ENCODE data around the gene WNK4.
A peak's percentile ranks its signal among the peaks of the same experiment; 100 is the strongest.

The WNK4 gene

DNA sequence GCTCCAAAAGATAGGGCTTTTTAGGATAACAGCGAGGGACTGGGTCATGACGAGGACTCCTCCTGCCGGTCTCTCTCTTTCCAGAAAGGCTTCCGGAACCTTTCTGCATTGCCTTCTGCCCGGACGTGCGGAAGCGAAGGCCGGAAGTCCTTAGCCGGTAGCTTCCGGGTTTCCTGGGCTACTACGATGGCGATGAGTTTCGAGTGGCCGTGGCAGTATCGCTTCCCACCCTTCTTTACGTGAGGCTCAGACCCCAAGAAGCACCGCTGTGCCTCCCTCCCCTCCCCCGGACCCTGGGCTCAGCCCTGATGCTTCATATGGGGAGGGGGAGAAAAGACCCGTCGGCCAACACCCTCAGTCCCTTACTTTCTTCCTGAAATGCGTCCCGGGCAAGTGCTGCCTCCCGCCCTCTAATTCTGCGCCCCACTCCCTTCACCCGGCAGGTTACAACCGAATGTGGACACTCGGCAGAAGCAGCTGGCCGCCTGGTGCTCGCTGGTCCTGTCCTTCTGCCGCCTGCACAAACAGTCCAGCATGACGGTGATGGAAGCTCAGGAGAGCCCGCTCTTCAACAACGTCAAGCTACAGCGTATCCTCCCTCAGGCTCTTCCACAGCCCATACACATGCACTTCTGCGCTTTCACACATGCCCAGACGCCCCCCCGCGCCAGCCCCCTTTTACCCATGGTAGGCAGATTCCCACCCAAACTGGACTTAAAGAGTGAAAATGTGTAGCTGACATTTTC is 6.9 kb upstream of the WNK4 start, which contains the start of gene VPS25:
Gene VPS25, plus strand, starts transcription at position 160 of the 746 bp plus-strand sequence. Its CDS starts 27 bp downstream, at position 187.
- peak; percentile 90 for DNase-seq

DNA sequence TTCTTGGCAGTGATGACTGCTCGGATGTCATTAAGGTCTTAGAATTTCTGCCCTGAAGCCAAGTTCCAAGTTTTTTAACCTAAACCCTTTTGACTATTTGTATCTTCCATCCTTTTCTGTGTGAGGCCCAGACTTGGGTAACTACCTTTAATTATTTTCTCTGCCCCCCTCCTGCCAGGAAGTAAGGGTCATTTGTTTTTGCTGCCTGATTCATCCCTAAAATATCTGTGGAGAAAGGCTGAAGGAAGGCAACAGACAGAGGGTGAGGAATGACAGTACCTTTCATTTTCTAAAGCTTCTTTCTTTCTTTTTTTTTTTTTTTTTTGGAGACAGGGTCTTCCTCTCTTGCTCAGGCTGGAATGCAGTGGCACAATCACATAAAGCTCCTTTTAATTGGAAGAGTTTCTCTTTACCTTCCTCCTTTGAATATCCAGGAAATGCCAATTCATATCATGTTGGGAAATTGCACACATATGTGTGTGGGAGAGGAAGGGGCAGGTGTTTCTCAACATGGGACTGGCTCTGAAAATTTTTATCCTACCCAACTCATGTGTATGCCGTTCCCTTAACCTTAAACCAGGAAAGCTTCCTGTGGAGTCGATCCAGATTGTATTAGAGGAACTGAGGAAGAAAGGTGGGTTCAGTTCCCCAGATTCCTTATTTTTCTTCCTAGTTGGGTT is 6.2 kb upstream of the WNK4 start:
- DNase-seq: no peak

DNA sequence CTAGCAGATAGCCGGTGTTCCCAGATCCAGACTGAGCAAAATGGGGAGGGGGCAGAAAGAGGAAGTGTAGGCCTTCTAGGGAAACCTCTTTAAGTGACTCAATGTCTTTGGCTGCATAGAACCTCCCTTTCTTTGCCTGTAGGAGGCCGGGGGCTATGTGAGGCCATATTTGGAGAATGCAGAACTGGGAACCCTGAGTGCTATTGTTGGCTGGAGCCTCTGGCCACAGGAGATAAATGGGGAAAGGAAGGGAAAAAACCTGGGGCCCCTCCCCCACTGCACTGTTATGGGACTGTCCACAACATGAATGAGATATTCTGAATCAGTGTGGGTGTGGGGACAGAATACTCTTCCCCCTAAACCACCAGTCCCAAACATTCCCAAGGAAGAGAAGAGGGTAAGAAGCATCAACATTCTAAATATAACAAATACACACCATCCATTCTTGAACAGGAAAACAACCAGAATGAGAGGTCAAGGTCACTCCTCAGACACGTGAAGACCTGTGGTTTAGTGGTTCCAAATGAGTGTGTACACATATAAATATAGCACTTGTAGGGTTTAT is 4.8 kb upstream of the WNK4 start:
- no peak for DNase-seq

DNA sequence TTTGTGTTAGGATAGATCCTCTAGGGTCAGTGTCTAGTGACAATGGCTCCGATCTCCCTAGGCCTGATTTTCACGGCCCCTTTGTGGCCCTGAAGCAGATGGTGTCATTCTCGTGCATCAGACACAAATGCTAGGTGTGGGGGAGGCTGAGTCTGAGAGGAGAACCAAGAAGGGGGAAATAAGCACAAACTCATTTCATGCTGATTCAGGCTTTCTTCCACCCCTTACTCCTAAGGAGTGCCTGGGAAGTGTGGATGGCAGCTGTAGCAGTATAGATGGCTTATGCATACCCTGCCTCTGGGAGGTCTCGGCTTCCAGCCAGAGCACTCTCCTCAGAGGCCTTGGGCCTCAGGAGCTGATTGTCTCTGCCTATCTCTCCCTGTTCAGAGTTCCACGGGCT is 1.8 kb upstream of the WNK4 start:
- no peak for DNase-seq

DNA sequence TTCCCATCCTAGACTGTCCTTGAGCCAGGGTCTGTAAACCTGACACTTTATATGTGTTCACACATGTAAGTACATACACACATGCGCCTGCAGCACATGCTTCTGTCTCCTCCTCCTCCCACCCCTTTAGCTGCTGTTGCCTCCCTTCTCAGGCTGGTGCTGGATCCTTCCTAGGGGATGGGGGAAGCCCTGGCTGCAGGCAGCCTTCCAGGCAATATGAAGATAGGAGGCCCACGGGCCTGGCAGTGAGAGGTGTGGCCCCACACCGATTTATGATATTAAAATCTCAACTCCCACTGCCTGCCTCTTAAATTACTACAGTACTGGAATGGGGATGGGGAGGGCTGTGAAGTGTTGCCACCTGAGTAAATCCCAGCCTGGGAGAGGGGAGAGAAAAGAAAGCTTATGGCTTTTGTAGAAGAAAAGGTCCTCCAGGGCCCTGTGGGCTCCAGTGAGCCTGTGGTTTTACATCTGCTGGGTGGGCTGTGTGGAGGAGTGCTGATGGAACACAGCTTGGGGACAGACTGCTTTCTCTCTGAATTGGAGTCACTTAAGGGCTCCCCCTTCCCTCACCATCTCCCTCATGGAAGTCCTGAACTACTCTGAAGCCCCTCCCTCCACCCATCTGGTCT is 990 bp upstream of the WNK4 start:
- no peak for DNase-seq

DNA sequence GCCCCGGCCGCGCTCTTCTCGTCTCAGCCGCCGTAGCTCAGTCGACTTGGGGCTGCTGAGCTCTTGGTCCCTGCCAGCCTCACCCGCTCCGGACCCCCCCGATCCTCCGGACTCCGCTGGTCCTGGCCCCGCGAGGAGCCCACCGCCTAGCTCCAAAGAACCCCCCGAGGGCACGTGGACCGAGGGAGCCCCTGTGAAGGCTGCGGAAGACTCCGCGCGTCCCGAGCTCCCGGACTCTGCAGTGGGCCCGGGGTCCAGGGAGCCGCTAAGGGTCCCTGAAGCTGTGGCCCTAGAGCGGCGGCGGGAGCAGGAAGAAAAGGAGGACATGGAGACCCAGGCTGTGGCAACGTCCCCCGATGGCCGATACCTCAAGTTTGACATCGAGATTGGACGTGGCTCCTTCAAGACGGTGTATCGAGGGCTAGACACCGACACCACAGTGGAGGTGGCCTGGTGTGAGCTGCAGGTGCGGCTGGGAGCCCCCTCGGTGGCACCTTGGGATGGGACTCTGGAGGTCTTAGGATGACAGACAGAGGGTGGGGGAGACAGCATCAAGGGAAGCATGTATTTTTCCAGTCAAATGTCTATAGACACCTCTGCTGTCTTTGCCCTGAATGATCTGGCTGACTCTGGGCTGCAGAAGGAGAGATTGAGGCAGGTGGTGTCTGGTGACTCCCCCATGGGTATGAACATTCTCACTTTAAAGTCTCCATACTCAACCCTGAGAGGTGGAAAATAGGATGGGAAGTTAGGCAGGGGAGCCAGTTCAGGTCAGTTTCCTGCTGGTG is 635 bp downstream of the WNK4 start:
- no peak for DNase-seq

DNA sequence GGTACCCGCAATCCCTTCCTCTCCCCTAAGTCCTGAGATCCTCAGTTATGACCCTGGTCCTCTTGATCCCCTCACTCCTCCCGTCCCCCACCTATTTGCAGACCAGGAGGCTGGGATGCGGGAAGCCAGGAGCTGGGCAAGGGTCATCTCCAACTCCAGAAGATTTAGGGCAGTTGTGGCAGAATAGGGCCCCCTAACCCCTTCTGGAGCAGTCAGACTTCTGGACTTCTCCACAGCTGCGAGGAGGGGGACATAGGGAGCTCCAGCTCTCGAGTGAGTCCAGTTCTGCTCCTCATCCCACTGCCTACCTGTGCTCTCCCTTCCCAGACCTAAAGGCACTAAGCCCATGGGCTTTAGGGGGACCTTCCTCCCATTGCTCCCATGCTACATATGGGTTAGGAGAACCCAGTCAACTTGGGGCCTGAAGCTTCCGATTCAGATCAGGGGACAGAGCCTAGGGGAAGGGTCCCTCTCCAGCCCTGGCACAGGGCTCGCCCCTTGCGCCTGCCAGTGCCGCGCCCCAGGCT is 1.3 kb downstream of the WNK4 start:
- no peak for DNase-seq

DNA sequence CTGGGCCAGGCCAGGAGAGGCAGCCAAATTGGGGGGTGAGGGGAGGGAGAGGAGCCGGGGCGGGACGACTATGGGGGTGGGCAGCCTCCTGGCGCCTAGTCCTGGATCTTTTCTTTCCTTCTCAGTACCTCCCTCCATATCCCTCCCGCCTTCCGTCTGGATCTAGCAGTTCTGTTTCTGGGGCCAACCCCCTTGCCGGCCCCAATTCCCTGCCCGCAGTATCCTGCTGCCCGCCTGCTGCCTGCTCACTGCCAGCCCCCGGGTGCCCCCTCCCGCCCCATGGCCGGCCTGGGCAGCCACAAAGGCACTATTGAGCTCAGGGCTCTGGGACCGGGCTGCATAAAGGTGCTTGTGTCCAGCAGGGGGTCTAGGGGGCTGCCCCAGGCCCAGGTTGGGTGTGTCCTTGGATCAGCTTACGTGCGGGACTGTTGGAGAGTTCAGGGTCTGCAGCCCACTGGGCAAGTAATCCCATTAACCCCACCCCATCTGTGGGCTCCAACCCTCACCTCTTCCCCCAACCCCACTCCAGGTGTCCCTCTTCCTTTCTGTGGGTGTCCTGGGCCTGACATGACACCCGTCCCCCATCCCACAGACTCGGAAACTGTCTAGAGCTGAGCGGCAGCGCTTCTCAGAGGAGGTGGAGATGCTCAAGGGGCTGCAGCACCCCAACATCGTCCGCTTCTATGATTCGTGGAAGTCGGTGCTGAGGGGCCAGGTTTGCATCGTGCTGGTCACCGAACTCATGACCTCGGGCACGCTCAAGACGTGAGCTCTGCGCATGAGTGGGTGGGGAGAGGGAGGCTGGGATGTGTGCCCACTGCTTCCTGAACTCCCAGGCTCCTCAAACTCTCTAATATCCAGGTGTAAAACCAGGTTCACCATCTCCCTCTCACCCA is 2.0 kb downstream of the WNK4 start:
- no peak for DNase-seq

DNA sequence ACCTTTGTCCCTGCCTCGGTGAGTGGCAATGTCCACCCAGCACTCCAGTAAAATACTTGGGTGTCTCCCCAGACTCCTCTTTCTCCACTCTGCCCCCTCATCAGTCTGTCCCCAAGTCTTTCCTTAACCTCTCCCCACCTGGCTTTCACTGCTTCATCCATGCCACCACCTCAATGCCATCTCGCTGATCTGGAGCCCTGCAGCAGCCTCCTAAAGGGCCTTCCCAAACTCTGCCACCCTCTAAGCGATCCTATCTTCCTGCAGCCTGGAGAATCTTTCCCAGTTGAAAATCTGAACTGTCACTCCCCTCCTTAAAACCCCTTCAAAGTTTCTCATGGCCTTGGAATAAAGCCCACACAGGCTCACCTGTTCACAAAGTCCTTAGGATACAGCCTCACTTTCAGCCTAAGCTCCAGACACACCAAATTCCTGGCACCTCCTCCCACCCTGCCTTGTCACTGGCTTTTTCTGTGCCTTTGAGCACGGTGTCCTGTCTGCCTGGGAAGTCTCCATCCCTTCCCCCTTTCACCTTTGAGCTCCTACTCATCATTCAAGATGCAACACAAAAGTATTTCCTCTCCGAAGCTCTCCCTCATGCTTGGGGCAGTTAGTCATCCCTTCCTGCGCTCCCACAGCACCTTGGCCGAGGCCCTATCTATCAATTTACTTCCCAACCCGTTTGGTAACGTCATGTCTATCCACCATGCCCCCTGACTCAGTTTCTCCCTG is 2.8 kb downstream of the WNK4 start:
- DNase-seq: no peak

DNA sequence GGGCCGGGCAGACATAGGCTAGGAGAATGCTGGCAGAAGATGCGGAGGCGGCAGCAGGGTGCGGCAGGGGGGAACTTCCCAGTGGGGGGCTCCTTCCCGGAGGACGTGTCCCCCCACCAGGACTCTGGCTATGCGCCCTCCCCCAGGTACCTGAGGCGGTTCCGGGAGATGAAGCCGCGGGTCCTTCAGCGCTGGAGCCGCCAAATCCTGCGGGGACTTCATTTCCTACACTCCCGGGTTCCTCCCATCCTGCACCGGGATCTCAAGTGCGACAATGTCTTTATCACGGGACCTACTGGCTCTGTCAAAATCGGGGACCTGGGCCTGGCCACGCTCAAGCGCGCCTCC is 3.4 kb downstream of the WNK4 start:
- DNase-seq: no peak

DNA sequence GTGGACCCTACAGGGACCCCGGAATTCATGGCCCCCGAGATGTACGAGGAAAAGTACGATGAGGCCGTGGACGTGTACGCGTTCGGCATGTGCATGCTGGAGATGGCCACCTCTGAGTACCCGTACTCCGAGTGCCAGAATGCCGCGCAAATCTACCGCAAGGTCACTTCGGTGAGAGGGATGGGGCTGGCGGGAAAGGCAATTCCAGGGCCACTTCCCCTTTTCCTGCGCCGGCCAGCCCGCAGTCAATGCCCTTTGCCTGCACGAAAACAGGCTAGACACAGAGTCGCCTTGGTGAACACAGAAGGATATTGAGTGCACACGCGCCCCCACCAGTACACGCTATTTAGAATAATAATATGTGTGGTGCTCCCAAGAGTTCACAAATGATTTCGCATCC is 4.0 kb downstream of the WNK4 start:
- no peak for DNase-seq

DNA sequence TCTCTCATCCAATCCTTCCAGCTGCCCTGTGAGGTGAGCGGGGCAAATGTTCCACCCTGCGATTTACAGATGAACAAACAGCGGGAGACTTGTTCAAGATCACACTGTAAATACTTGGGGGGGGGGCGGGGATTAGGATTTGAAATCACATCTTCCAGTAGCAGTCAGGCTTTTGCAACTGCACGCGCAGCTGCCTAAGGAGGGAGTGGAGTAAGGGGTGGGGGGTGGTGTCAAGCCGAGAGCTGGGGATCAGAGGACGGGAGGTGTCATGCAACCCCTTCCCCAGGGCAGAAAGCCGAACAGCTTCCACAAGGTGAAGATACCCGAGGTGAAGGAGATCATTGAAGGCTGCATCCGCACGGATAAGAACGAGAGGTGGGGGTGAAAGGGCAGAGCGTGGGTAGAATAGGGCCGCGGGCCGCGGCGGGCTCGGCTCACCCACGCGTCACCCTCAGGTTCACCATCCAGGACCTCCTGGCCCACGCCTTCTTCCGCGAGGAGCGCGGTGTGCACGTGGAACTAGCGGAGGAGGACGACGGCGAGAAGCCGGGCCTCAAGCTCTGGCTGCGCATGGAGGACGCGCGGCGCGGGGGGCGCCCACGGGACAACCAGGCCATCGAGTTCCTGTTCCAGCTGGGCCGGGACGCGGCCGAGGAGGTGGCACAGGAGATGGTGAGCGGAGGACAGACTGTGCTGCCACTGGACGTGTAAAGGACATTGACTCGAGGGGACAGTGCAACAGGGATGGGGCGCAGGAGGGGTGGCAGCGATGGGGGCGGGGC is 4.6 kb downstream of the WNK4 start:
- no peak for DNase-seq

DNA sequence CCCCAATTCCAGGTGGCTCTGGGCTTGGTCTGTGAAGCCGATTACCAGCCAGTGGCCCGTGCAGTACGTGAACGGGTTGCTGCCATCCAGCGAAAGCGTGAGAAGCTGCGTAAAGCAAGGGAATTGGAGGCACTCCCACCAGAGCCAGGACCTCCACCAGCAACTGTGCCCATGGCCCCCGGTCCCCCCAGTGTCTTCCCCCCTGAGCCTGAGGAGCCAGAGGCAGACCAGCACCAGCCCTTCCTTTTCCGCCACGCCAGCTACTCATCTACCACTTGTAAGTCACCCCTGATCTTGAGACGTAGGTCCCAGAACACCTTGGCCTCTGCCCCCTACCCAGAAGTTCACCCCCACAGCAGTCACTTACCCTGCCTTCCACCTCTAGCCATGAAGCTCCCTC is 6.9 kb downstream of the WNK4 start:
- DNase-seq: no peak

DNA sequence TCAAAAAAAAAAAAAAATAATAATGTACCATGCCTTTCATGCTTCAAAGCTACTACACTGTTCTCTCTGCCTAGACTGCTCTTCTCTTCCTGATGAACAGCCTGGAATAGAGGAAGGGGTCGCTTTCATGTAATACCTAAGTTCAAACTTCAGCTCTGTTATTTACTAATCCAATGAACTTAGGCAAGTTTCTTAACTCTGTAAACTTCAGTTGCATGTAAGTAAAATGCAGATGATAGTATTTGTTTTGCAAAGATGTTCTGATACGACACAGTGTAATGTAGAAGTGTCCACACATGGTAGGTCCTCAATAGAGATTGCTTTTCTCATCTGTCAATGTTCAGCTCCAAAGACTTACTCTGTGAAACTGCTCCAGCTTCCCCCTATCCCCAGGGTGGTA is 11.5 kb downstream of the WNK4 start:
- DNase-seq: no peak

DNA sequence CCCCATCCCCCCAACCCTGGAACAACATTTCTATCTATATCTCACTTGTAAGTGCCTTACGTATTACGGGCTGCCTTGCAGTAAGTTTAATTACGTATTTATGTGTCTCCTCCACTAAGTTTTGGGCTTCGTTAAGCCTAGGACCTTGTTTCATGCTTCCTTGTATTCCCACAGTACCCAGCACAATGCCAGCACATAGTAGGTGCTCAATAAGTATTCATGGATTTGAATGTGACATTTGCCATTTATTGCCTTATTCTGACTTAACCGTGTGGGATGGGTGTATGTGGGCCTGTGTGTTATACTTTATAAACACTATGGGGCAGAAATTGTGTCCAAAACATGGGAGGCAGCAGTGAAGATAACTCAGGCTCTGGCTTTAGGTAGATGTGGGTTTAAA is 12.1 kb downstream of the WNK4 start:
- DNase-seq: no peak

DNA sequence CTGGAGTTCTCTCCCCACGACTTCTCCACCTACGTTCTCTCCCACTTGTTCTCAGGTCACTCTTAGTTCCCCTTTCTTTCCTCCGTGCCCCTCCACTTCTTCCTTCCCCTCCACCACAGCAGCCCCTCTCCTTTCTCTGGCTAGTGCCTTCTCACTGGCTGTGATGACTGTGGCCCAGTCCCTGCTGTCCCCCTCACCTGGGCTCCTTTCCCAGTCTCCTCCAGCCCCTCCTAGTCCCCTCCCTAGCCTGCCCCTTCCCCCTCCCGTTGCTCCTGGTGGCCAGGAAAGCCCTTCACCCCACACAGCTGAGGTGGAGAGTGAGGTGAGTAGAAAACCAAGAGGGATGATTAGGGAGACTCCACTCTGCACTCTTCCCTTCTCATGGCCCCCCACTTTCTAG is 14.7 kb downstream of the WNK4 start:
- no peak for DNase-seq

DNA sequence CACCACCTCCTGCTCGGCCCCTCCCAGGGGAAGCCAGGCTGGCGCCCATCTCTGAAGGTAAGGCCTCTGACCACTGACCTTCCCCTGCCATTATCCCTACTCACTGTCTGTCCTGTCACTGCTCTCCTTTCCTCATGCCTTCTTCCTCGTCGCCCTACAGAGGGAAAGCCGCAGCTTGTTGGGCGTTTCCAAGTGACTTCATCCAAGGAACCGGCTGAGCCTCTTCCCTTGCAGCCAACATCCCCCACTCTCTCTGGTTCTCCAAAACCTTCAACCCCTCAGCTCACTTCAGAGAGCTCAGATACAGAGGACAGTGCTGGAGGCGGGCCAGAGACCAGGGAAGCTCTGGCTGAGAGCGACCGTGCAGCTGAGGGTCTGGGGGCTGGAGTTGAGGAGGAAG is 15.1 kb downstream of the WNK4 start:
- DNase-seq: no peak

DNA sequence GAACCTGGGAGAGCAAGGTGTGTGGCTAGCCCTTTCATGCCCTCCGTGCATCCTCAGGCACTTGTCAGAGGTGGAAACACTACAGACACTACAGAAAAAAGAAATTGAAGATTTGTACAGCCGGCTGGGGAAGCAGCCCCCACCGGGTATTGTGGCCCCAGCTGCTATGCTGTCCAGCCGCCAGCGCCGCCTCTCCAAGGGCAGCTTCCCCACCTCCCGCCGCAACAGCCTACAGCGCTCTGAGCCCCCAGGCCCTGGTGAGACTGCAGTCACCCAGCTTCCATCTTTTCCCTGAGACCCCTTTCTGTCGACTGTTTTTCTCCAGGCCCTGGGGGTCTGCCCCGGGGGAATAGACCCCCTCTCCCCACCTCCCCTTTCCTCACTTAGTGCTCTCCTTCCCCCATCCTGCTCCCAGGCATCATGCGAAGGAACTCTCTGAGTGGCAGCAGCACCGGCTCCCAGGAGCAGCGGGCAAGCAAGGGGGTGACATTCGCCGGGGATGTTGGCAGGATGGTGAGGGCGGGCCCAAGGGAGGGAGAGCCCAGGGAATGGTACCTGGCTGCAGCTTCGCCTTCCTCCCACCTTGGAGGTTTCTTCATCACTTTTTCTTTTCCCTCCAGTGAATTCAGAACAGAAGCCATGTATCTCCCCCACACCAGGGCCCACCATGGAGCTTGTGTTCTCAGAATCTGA is 15.8 kb downstream of the WNK4 start:
- no peak for DNase-seq
